Upper lobe of left lung (tissue), 4 donors: ENCODE results near the gene NECTIN4.

ENCODE experiments used
- CTCF ChIP-seq, 6 experiments: fragments of 450-650 bp in 4 of 6; fragments of 200-600 bp in 2 of 6; sonication (generic) in 2 of 6; IDR thresholded peaks; one replicate each; pipeline ENCODE4 v1.5.1; 2016 to 2019; ENCODE audit warnings: antibody characterized with exemption in 6 of 6
- EP300 ChIP-seq, 4 donors: sonication (generic); formaldehyde crosslinking; IDR thresholded peaks; one replicate each; pipeline ENCODE4 v1.5.1; 2017; ENCODE audit warnings: antibody characterized with exemption in 4 of 4, control low read depth in 2 of 4

- TF ChIP-seq CTCF (IDR thresholded peaks at IDR 0.05) (no peak), EP300 (IDR thresholded peaks at IDR 0.05) (no peak)
Observed at GRCh38 chr1:161096530-161096929, 7.2 kb upstream of the NECTIN4 start.
